ENCODE measurements around the gene SNX4.
"Not testable (repeated sequence)": the region's sequence is repeated elsewhere in the genome, so short reads cannot be mapped to it uniquely, and the experiment has no call there.

Gene SNX4

GRCh38 chr3:125462722-125463299 lies 57.2 kb downstream of the SNX4 start:
- no peak for DNase-seq (ENCODE audit: low read depth)

- DNase-seq (ENCODE audit: low read depth) = no peak
Measured at GRCh38 chr3:125461896-125462295, 58.1 kb downstream of the SNX4 start.

GRCh38 chr3:125460233-125460632 lies 59.8 kb downstream of the SNX4 start:
- no peak for DNase-seq (ENCODE audit: low read depth)

GRCh38 chr3:125443923-125444322 lies 76.1 kb downstream of the SNX4 start:
- DNase-seq (ENCODE audit: low read depth) = peak; percentile 28

- no peak for DNase-seq (ENCODE audit: low read depth)
Measured at GRCh38 chr3:125442506-125442905, 77.5 kb downstream of the SNX4 start.

- DNase-seq (ENCODE audit: low read depth) = no peak
Measured at GRCh38 chr3:125440970-125441369, 79.0 kb downstream of the SNX4 start.

- no peak for DNase-seq (ENCODE audit: low read depth)
Measured at GRCh38 chr3:125440559-125440955, 79.4 kb downstream of the SNX4 start.

- DNase-seq (ENCODE audit: low read depth) = no peak
Measured at GRCh38 chr3:125437631-125438435, 82.2 kb downstream of the SNX4 start.

GRCh38 chr3:125436921-125437320 lies 83.1 kb downstream of the SNX4 start:
- no peak for DNase-seq (ENCODE audit: low read depth)

- no peak for DNase-seq (ENCODE audit: low read depth)
Measured at GRCh38 chr3:125435231-125435630, 84.8 kb downstream of the SNX4 start.

- no peak for DNase-seq (ENCODE audit: low read depth)
Measured at GRCh38 chr3:125434582-125435011, 85.4 kb downstream of the SNX4 start.

GRCh38 chr3:125433611-125434041 lies 86.4 kb downstream of the SNX4 start:
- no peak for DNase-seq (ENCODE audit: low read depth)

- DNase-seq (ENCODE audit: low read depth) = no peak
Measured at GRCh38 chr3:125433091-125433534, 86.9 kb downstream of the SNX4 start.

GRCh38 chr3:125431912-125432790 lies 87.9 kb downstream of the SNX4 start:
- DNase-seq (ENCODE audit: low read depth) = peak; percentile 29

- peak; percentile 41 for DNase-seq (ENCODE audit: low read depth)
Measured at GRCh38 chr3:125431391-125431790, 88.6 kb downstream of the SNX4 start.

GRCh38 chr3:125428216-125428830 lies 91.7 kb downstream of the SNX4 start:
- no peak for DNase-seq (ENCODE audit: low read depth)

GRCh38 chr3:125418306-125418705 lies 101.7 kb downstream of the SNX4 start:
- no peak for DNase-seq (ENCODE audit: low read depth)

GRCh38 chr3:125416235-125416634 lies 103.8 kb downstream of the SNX4 start:
- no peak for DNase-seq (ENCODE audit: low read depth)

GRCh38 chr3:125414669-125415068 lies 105.3 kb downstream of the SNX4 start:
- no peak for DNase-seq (ENCODE audit: low read depth)

GRCh38 chr3:125410922-125411321 lies 109.1 kb downstream of the SNX4 start:
- DNase-seq (ENCODE audit: low read depth) = no peak

- no peak for DNase-seq (ENCODE audit: low read depth)
Measured at GRCh38 chr3:125406070-125406469, 113.9 kb downstream of the SNX4 start.

GRCh38 chr3:125405515-125405914 lies 114.5 kb downstream of the SNX4 start:
- not testable (repeated sequence) for DNase-seq (ENCODE audit: low read depth)

Measured in GM04503 (cell line).